BE2C (cell line): Measurements from ENCODE around the gene BMP10.

Source experiments
- DNase-seq: peaks from one replicate; pipeline ENCODE4 v3.0.0-alpha.2; 2020
- H3K27me3 ChIP-seq: fragments of 250-450 bp; sonication (Bioruptor Pico); 2 replicates; pipeline ENCODE4 v1.5.1; 2020; ENCODE audit warnings: mild to moderate bottlenecking
- H3K36me3 ChIP-seq: fragments of 250-450 bp; sonication (Bioruptor Pico); 2 replicates; pipeline ENCODE4 v1.5.1; 2020; ENCODE audit warnings: mild to moderate bottlenecking
- H3K4me1 ChIP-seq: fragments of 250-450 bp; sonication (Bioruptor Pico); 2 replicates; pipeline ENCODE4 v1.5.1; 2020
- H3K4me3 ChIP-seq: 2 replicates; pipeline ENCODE4 v1.5.1; 2011; ENCODE audit warnings: low read depth, low read length
- H3K9me3 ChIP-seq: fragments of 250-450 bp; sonication (Bioruptor Pico); 2 replicates; pipeline ENCODE4 v1.5.1; 2020
- CTCF ChIP-seq: IDR thresholded peaks from 2 replicates; pipeline ENCODE4 v1.5.1; 2012; ENCODE audit warnings: mild to moderate bottlenecking, low read depth, low read length

Gene BMP10

GRCh38 chr2:68888038-68888704 lies 17.0 kb upstream of the BMP10 start:
- H3K9me3 ChIP-seq = no peaks in the 10 kb centered on the region
- no peaks in the 10 kb centered on the region for H3K27me3 ChIP-seq
- no peak for DNase-seq
- H3K4me3 ChIP-seq = no peak overlapping the region
- no peak for TF ChIP-seq CTCF
- no peaks in the 10 kb centered on the region for H3K36me3 ChIP-seq
- H3K4me1 ChIP-seq = no peaks in the 10 kb centered on the region

- H3K4me1 ChIP-seq = no peaks in the 10 kb centered on the region
- no peaks in the 10 kb centered on the region for H3K36me3 ChIP-seq
- no peaks in the 10 kb centered on the region for H3K27me3 ChIP-seq
- no peak overlapping the region for H3K4me3 ChIP-seq
- no peak for TF ChIP-seq CTCF
- H3K9me3 ChIP-seq = no peaks in the 10 kb centered on the region
- DNase-seq = no peak
Observed at GRCh38 chr2:68885811-68886075, 14.5 kb upstream of the BMP10 start.

- Histone ChIP-seq H3K27me3 (no peaks in the 10 kb centered on the region), H3K36me3 (no peaks in the 10 kb centered on the region), H3K4me1 (no peaks in the 10 kb centered on the region), H3K9me3 (no peaks in the 10 kb centered on the region), H3K4me3 (no peak overlapping the region)
- TF ChIP-seq CTCF = no peak
- DNase-seq = no peak
Observed at GRCh38 chr2:68885074-68885810, 14.0 kb upstream of the BMP10 start.

GRCh38 chr2:68880213-68880612 lies 9.0 kb upstream of the BMP10 start:
- Histone ChIP-seq H3K4me1 (no peaks in the 10 kb centered on the region), H3K27me3 (no peaks in the 10 kb centered on the region), H3K4me3 (no peak overlapping the region), H3K9me3 (no peaks in the 10 kb centered on the region), H3K36me3 (no peaks in the 10 kb centered on the region)
- no peak for TF ChIP-seq CTCF
- DNase-seq = no peak

GRCh38 chr2:68879296-68879695 lies 8.1 kb upstream of the BMP10 start:
- DNase-seq = no peak
- Histone ChIP-seq H3K4me1 (no peaks in the 10 kb centered on the region), H3K4me3 (no peak overlapping the region), H3K9me3 (no peaks in the 10 kb centered on the region), H3K36me3 (no peaks in the 10 kb centered on the region), H3K27me3 (no peaks in the 10 kb centered on the region)
- no peak for TF ChIP-seq CTCF

- no peak for TF ChIP-seq CTCF
- DNase-seq = no peak
Observed at GRCh38 chr2:68878753-68879152, 7.6 kb upstream of the BMP10 start.

More at GRCh38 chr2:68878753-68879152, 7.6 kb upstream of the BMP10 start:
- Histone ChIP-seq H3K4me1 (no peaks in the 10 kb centered on the region), H3K27me3 (no peaks in the 10 kb centered on the region), H3K36me3 (no peaks in the 10 kb centered on the region), H3K4me3 (no peak overlapping the region), H3K9me3 (no peaks in the 10 kb centered on the region)
